C4-2B (cell line): ENCODE measurements around the gene M1AP.

ENCODE experiments used
- H3K27ac ChIP-seq: fragments of 450-650 bp; 2 replicates; pipeline ENCODE4 v1.5.1; 2017
- CTCF ChIP-seq: fragments of 450-650 bp; conservative IDR thresholded peaks from 2 replicates; pipeline ENCODE4 v1.5.1; 2017; ENCODE audit warnings: mild to moderate bottlenecking
- ZFX ChIP-seq: fragments of 450-650 bp; IDR thresholded peaks from 2 replicates; pipeline ENCODE4 v1.6.1; 2017

The M1AP gene

DNA sequence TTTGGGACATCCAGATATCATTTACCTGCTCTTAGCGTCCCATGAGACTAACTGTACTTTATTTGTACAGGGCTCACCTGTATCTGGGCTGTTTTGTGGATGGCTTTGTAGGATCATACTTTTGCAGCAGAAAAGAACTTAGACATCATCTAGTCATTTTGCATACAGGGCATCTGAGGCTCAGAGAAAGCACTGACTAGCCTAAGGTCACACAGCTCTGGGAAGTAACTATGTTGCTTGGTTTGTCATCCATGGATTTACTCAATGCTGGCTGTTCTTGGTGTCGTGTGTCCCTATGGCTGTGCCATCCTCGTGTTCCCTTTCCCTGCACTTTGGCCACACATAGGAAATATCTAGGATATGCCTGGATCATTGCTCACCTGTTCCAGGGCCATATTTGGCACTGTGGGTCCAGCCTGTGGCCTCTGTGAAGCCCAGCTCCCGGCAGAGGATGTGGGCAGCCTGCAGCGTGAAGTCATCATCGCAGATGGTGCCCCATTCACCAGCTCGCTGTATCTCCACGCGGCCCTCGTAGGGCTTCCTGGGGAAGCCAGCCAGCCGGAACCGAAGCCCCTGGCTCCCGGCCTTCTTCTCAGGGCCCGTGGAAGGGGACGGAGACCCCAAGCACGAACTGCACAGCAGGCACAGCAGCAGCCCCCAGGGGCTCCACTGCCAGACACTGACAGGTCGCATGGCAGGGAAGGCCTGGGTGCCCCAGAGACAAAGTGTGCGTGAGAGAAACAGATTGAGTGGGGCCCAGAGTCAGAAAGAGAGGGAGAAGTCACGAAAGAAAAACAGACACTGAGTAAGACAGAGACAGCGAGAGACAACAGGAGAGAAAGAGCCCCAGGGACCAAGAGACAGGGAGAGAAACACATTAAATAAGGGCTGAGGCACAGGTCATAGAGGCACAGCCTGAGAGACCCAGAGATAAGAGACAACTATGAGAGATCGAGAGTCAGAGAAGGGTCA lies 95.9 kb downstream of the M1AP start:
- H3K27ac ChIP-seq, result no peak overlapping the region
- TF ChIP-seq CTCF (no peak), ZFX (no peak)

DNA sequence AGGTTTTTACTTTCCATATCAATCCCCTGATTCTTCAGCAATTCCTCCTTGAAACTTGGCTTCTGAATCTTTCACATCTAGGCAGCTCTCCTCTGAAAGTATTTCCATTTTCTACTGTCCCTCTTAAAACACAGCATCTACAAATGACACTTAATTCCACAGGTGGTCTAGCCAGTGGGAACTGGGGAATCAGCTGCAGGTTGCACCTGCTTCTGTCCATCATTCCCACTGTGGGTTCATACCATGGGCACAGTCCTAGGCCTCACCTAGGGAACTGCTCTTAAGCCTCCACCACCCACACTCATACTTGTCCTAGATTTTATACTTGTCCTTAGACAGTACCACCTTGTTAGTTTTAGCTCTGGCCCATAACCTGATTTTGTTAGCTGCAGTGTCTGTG lies 96.6 kb downstream of the M1AP start:
- H3K27ac ChIP-seq, result no peak overlapping the region
- TF ChIP-seq ZFX (no peak), CTCF (no peak)

GRCh38 chr2:74550231-74550630 lies 97.9 kb downstream of the M1AP start:
- TF ChIP-seq ZFX, result no peak
- no peak for TF ChIP-seq CTCF
- H3K27ac ChIP-seq, result peak overlapping the region; percentile 80; the same call in 1 of the 2 replicates

- peak overlapping the region; percentile 80 for H3K27ac ChIP-seq
These were observed 99.0 kb downstream of the M1AP start for GRCh38 chr2:74548900-74549826.

DNA sequence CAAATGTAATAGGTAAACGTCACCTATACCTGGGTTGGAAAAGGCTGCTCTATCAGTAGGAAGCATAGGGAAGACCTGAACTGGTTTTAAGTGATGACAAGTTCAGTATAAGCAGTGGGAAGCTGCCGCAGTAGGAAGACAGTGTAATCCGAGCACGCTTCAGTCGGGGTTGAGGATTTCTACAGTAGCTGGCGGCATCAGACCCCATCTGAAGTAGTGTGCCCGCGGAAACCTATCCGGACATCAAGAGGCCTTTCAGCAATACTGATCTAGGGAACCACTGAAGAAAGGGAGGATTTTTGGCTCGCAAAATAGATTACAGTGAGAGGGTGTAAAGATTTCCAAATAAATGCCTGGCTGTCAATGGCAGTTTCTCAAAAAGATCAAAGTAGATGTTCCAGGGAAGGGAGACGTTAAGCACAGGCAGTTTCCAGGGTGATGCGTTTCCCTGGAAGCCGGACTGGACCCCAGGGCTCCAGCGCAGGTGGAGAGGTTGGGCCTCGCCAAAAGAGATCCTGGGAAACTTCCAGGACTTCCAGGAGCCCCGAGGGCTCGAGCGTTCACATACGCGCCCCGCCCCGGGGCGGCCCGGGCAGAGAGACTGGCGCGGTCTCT lies 99.7 kb downstream of the M1AP start:
- TF ChIP-seq ZFX, result no peak
- TF ChIP-seq CTCF, result no peak
- peak overlapping the region; percentile 80 for H3K27ac ChIP-seq

More at GRCh38 chr2:74548900-74549826, 99.0 kb downstream of the M1AP start:
- no peak for TF ChIP-seq CTCF
- TF ChIP-seq ZFX, result peak; percentile 26; the same call in 1 of the 2 replicates

GRCh38 chr2:74546004-74546403 lies 102.1 kb downstream of the M1AP start:
- TF ChIP-seq CTCF (no peak), ZFX (no peak)
- no peak overlapping the region for H3K27ac ChIP-seq
